ENCODE data around the gene CYP26A1. TPM values are rescaled to one million over a fixed set of nuclear protein-coding genes. Genes with fewer than 3 reads are reported as not detected.
"Not testable (repeated sequence)": the region's sequence is repeated elsewhere in the genome, so short reads cannot be mapped to it uniquely, and the experiment has no call there.

The CYP26A1 gene
- total RNA-seq, 1 donor from 2014 or later = 0.13 TPM

DNA sequence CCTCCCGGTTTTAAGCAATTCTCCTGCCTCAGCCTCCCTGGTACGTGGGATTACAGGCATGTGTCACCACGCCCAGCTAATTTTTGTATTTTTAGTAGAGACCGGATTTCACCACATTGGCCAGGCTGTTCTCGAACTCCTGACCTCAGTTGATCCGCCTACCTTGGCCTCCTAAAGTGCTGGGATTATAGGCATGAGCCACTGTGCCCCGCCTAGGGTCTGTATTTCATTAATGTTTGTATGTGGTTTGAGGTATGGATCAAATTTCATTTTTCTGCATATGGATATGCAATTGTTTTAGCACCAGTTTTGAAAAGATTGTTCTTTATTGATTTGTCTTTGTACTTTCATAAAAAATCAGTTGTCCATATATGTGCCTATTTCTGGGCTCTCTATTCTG lies 26.0 kb downstream of the CYP26A1 start:
- Mint-ChIP-seq H3K4me3 (no peak overlapping the region), H3K27ac (no peak overlapping the region), H3K4me1 (no peaks in the 10 kb centered on the region), H3K27me3 (no peaks in the 10 kb centered on the region), H3K36me3 (ENCODE audit: low read depth) (no peaks in the 10 kb centered on the region), H3K9me3 (peaks cover 6% of the 10 kb centered on the region)
- ChIA-PET POLR2A (no interaction called here), CTCF (no interaction called here)
- TF ChIP-seq, protein P1, sequence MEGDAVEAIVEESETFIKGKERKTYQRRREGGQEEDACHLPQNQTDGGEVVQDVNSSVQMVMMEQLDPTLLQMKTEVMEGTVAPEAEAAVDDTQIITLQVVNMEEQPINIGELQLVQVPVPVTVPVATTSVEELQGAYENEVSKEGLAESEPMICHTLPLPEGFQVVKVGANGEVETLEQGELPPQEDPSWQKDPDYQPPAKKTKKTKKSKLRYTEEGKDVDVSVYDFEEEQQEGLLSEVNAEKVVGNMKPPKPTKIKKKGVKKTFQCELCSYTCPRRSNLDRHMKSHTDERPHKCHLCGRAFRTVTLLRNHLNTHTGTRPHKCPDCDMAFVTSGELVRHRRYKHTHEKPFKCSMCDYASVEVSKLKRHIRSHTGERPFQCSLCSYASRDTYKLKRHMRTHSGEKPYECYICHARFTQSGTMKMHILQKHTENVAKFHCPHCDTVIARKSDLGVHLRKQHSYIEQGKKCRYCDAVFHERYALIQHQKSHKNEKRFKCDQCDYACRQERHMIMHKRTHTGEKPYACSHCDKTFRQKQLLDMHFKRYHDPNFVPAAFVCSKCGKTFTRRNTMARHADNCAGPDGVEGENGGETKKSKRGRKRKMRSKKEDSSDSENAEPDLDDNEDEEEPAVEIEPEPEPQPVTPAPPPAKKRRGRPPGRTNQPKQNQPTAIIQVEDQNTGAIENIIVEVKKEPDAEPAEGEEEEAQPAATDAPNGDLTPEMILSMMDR (IDR thresholded peaks at IDR 0.05) = no peak
- no peak for DNase-seq
- no peak for ATAC-seq (ENCODE audit: low read depth)
- intact Hi-C loops (cut with micrococcal nuclease) = no loop called here

GRCh38 chr10:93101148-93101547 lies 27.5 kb downstream of the CYP26A1 start:
- H3K36me3 Mint-ChIP-seq (ENCODE audit: low read depth); H3K27ac Mint-ChIP-seq; H3K9me3 Mint-ChIP-seq; H3K4me1 Mint-ChIP-seq; ATAC-seq (ENCODE audit: low read depth); H3K4me3 Mint-ChIP-seq; DNase-seq; intact Hi-C loops (cut with micrococcal nuclease); H3K27me3 Mint-ChIP-seq; CTCF ChIA-PET; POLR2A ChIA-PET: not testable (repeated sequence)

DNA sequence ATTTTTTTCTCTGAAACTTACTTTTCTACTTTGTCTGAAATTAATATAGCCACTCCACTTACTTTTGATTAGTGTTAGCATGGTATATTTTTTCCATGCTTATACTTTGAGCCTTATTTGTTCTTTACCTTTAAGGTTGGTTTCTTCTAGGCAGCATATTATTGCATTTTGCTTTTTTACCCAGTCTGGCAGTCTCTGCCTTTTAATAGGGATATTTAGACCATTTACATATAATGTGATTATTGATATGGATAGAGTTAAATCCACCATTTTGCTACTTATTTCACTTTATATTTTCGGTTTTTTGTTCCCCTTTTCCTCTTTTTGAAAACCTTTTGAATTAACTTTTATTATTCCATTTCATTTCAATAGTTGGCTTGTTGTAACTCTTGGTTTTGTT lies 30.3 kb downstream of the CYP26A1 start:
- CTCF ChIA-PET = no interaction called here
- TF ChIP-seq, protein P1 (IDR thresholded peaks at IDR 0.05) = no peak
- H3K4me3 Mint-ChIP-seq = no peak overlapping the region
- H3K36me3 Mint-ChIP-seq (ENCODE audit: low read depth) = no peaks in the 10 kb centered on the region
- H3K27me3 Mint-ChIP-seq = no peaks in the 10 kb centered on the region
- H3K27ac Mint-ChIP-seq = no peak overlapping the region
- intact Hi-C loops (cut with micrococcal nuclease) = no loop called here
- POLR2A ChIA-PET = no interaction called here
- H3K9me3 Mint-ChIP-seq = peaks cover 5% of the 10 kb centered on the region
- no peaks in the 10 kb centered on the region for H3K4me1 Mint-ChIP-seq
- ATAC-seq (ENCODE audit: low read depth) (no peak), DNase-seq (no peak)

GRCh38 chr10:93106631-93107072 lies 33.0 kb downstream of the CYP26A1 start:
- intact Hi-C loops (cut with micrococcal nuclease) = no loop called here
- no peaks in the 10 kb centered on the region for H3K27me3 Mint-ChIP-seq
- H3K4me3 Mint-ChIP-seq = no peak overlapping the region
- peaks cover 3% of the 10 kb centered on the region for H3K9me3 Mint-ChIP-seq
- DNase-seq (no peak), ATAC-seq (ENCODE audit: low read depth) (no peak)
- H3K36me3 Mint-ChIP-seq (ENCODE audit: low read depth) = no peaks in the 10 kb centered on the region
- ChIA-PET CTCF (interaction anchor here (0.9 kb wide), 1 partner anchor 9 kb away, joined by 4 read pairs; no protein-coding TSS in a partner anchor), POLR2A (no interaction called here)
- H3K4me1 Mint-ChIP-seq = peaks cover 12% of the 10 kb centered on the region
- TF ChIP-seq, protein P1 (IDR thresholded peaks at IDR 0.05) = no peak
- no peak overlapping the region for H3K27ac Mint-ChIP-seq

- H3K9me3 Mint-ChIP-seq = no peaks in the 10 kb centered on the region
- ChIA-PET POLR2A (no interaction called here), CTCF (no interaction called here)
- intact Hi-C loops (cut with micrococcal nuclease) = no loop called here
- no peaks in the 10 kb centered on the region for H3K36me3 Mint-ChIP-seq (ENCODE audit: low read depth)
- TF ChIP-seq, protein P1 (IDR thresholded peaks at IDR 0.05) = no peak
- ATAC-seq (ENCODE audit: low read depth) (no peak), DNase-seq (no peak)
- H3K4me3 Mint-ChIP-seq = no peak overlapping the region
- peaks cover 4% of the 10 kb centered on the region for H3K27me3 Mint-ChIP-seq
- H3K27ac Mint-ChIP-seq = no peak overlapping the region
- H3K4me1 Mint-ChIP-seq = peaks cover 17% of the 10 kb centered on the region
These were observed 36.9 kb downstream of the CYP26A1 start for GRCh38 chr10:93110472-93111146.

DNA sequence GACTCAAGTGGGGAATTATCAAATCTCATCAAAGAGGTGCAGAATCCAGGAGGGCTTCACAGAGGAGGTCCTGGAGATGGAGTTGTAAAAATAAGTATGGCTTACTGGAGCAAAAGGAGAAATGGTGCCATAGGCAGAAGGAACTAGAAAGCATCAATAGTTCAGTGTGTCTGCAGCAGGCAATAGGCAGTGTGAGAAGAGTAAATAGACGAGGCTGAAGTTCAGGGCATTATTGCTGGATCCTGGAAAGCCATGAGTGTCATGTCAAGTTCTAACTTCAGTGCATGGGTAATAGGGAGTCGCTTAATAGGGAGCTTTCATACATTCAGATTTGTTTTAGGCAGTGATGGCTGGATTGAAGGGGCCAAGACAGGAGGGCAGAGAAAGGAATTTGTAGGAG lies 39.3 kb downstream of the CYP26A1 start:
- ChIA-PET POLR2A (no interaction called here), CTCF (no interaction called here)
- H3K27me3 Mint-ChIP-seq = peaks cover 4% of the 10 kb centered on the region
- H3K9me3 Mint-ChIP-seq = no peaks in the 10 kb centered on the region
- H3K36me3 Mint-ChIP-seq (ENCODE audit: low read depth) = no peaks in the 10 kb centered on the region
- intact Hi-C loops (cut with micrococcal nuclease) = no loop called here
- no peak overlapping the region for H3K4me3 Mint-ChIP-seq
- DNase-seq = no peak
- TF ChIP-seq, protein P1 (IDR thresholded peaks at IDR 0.05) = no peak
- no peak for ATAC-seq (ENCODE audit: low read depth)
- H3K27ac Mint-ChIP-seq = no peak overlapping the region
- peaks cover 24% of the 10 kb centered on the region for H3K4me1 Mint-ChIP-seq

All from activated B cell treated with CpG ODN at 0.5 μM for 24 hours (primary cell).